Sigmoid colon (tissue), 4 donors: ENCODE results near the gene NECTIN1.

Source experiments
- CTCF ChIP-seq, 4 experiments: fragments of 450-650 bp in 3 of 4; fragments of 200-600 bp in 1 of 4; IDR thresholded peaks; one replicate each; pipeline ENCODE4 v1.5.1; 2016 to 2019; ENCODE audit warnings: antibody characterized with exemption in 4 of 4, mild to moderate bottlenecking in 3 of 4, moderate library complexity in 2 of 4
- POLR2AphosphoS5 ChIP-seq, 4 donors: sonication (generic); formaldehyde crosslinking; IDR thresholded peaks; one replicate each; pipeline ENCODE4 v1.6.1; 2017; ENCODE audit warnings: antibody characterized with exemption in 4 of 4

GRCh38 chr11:119608201-119608600 is 120.8 kb downstream of the NECTIN1 start:
- no peak for TF ChIP-seq CTCF (IDR thresholded peaks at IDR 0.05)
- no peak for TF ChIP-seq POLR2AphosphoS5 (IDR thresholded peaks at IDR 0.05)
